Testis (tissue), 2 donors: ENCODE measurements around the gene RUNDC3A.

Source experiments
- POLR2A ChIP-seq: fragments of 450-650 bp; IDR thresholded peaks from one replicate; pipeline ENCODE4 v1.6.1; 2017; ENCODE audit warnings: antibody characterized with exemption, mild to moderate bottlenecking, moderate library complexity
- TF ChIP-seq, protein P1 (sequence below), 3 experiments: fragments of 450-650 bp in 2 of 3; fragments of 200-600 bp in 1 of 3; sonication (generic) in 1 of 3; IDR thresholded peaks; one replicate each; pipeline ENCODE4 v1.5.1; 2016 to 2019; ENCODE audit warnings: antibody characterized with exemption in 3 of 3, mild to moderate bottlenecking in 2 of 3, moderate library complexity in 1 of 3

DNA sequence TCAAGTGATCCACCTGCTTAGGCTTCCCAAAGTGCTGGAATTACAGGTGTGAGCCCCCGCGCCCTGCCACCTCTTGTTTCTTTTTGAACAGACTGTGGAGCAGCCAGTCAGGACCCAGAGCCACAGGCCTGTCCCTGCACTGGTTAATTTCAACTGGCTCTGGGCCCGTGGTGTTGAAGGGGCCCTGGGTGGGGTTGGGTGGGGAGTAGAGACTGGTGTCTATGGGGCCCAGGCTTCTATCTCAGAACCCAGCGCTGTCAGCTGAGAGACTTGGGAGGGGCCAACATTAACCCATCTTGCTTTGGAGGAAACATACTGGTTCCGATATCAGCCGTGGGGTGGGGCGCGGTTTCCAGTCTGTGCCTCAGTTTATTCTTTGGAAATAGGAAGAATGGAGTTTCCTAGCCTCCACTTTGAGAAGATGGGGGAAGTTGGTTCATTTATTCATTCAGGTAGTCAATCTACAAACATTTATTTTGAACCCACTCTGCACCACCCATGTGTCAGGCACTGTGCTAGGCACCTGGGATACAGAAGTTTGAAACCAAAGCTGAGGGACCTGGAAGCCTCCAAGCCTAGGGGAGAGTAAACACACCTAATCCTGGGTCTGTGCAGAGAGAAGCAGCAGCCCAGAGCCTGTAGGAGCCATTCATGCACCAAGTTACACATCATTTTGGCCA, 24.9 kb upstream of the RUNDC3A start:
- no peak for TF ChIP-seq POLR2A
- TF ChIP-seq, protein P1, sequence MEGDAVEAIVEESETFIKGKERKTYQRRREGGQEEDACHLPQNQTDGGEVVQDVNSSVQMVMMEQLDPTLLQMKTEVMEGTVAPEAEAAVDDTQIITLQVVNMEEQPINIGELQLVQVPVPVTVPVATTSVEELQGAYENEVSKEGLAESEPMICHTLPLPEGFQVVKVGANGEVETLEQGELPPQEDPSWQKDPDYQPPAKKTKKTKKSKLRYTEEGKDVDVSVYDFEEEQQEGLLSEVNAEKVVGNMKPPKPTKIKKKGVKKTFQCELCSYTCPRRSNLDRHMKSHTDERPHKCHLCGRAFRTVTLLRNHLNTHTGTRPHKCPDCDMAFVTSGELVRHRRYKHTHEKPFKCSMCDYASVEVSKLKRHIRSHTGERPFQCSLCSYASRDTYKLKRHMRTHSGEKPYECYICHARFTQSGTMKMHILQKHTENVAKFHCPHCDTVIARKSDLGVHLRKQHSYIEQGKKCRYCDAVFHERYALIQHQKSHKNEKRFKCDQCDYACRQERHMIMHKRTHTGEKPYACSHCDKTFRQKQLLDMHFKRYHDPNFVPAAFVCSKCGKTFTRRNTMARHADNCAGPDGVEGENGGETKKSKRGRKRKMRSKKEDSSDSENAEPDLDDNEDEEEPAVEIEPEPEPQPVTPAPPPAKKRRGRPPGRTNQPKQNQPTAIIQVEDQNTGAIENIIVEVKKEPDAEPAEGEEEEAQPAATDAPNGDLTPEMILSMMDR (IDR thresholded peaks at IDR 0.05): no peak
